ENCODE data around the gene IZUMO4.
"Not testable (repeated sequence)": the region's sequence is repeated elsewhere in the genome, so short reads cannot be mapped to it uniquely, and the experiment has no call there.

Gene IZUMO4

GRCh38 chr19:2123682-2124387 lies 27.1 kb downstream of the IZUMO4 start:
- H3K9me3 Mint-ChIP-seq: no peaks in the 10 kb centered on the region
- no peak overlapping the region for H3K4me3 Mint-ChIP-seq
- peaks cover 0 to under 1% of the 10 kb centered on the region in 2 donors for H3K4me1 Mint-ChIP-seq (ENCODE audit: low read depth in 2 of 2)
- ATAC-seq (replicated peaks) (no peak), DNase-seq (no peak)
- H3K36me3 Mint-ChIP-seq (ENCODE audit: insufficient read depth): peaks cover 64% of the 10 kb centered on the region
- H3K27me3 Mint-ChIP-seq: no peaks in the 10 kb centered on the region
- H3K27ac Mint-ChIP-seq: no peak overlapping the region

DNA sequence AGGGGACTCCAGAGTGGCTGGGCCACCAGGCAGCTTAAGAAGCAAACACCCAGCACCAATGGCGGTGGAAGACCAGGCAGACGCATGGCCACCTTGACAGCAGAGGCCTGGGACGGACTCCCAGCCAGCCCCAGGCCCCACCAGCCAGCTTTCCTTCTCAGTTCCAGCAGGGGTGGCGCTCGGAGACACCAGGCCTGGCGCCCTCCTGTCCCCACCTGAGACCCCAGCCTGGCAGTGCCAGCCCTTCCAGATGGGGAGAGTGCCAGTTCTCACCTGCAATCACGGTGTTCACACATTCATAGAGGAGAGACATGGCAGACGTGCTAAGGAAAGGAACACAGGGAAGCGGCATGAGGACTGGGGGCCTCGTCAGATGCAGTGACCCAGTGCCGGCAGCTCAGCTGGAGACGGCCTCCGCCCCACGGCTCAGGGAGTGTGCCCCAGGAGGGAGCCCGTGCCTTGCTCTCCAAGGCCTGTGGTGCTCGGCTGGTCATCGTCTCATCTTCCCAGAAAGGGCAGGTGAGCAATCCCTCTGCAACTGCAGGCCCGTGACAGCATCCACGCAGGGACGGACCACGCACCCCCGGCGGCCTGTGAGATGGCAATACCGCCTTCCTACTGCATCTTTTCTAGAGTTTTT lies 30.3 kb downstream of the IZUMO4 start:
- Mint-ChIP-seq H3K9me3 (no peaks in the 10 kb centered on the region), H3K36me3 (ENCODE audit: insufficient read depth) (peaks cover 47% of the 10 kb centered on the region), H3K27me3 (no peaks in the 10 kb centered on the region)

DNA sequence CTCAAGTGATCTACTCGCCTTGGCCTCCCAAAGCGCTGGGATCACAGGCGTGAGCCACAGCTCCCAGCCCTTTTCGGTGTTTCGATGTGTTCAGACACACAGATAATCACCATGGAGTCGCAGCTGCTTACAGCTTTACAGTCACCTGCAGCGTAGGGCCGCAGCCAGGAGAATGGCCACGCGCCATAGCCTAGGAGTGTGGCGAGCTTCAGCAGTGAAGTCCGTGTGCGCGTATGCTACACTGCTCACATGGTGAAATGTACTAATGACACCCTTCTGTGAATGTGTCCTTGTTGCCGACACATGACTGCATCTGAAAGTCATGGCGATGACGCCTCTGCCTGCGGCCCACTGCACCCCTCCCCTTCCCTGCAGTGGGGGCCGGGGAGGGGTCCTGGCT lies 31.0 kb downstream of the IZUMO4 start:
- no peak for ATAC-seq (replicated peaks)
- Mint-ChIP-seq H3K27ac (no peak overlapping the region), H3K36me3 (ENCODE audit: insufficient read depth) (peaks cover 47% of the 10 kb centered on the region), H3K4me1 (ENCODE audit: low read depth in 2 of 2) (peaks cover 0 to 4% of the 10 kb centered on the region in 2 donors), H3K27me3 (no peaks in the 10 kb centered on the region), H3K9me3 (no peaks in the 10 kb centered on the region), H3K4me3 (no peak overlapping the region)
- DNase-seq: no peak

More for the DNA sequence above, 30.3 kb downstream of the IZUMO4 start:
- Mint-ChIP-seq H3K4me1 (ENCODE audit: low read depth in 2 of 2) (no peaks in the 10 kb centered on the region), H3K4me3 (no peak overlapping the region), H3K27ac (no peak overlapping the region)
- DNase-seq (no peak), ATAC-seq (replicated peaks) (no peak)

DNA sequence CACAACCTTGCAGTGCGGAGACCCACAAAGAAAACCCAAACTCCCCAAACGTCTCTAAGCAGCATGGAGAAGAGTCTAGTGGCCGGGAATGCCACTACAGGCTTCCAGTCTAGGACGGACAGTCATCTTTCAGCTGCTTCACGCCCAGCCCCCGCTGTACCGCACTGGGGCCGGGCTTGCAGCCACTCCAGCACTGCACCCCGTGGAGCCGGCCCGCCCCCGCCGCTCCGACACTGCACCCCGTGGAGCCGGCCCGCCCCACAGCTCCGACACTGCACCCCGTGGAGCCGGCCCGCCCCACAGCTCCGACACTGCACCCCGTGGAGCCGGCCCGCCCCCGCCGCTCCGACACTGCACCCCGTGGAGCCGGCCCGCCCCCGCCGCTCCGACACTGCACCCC lies 31.5 kb downstream of the IZUMO4 start:
- H3K27me3 Mint-ChIP-seq; H3K9me3 Mint-ChIP-seq; ATAC-seq (replicated peaks); H3K4me1 Mint-ChIP-seq (ENCODE audit: low read depth in 2 of 2); H3K27ac Mint-ChIP-seq; H3K4me3 Mint-ChIP-seq; DNase-seq: not testable (repeated sequence)
- peaks cover 48% of the 10 kb centered on the region for H3K36me3 Mint-ChIP-seq (ENCODE audit: insufficient read depth)

GRCh38 chr19:2129022-2129421 lies 32.3 kb downstream of the IZUMO4 start:
- Mint-ChIP-seq H3K9me3 (no peaks in the 10 kb centered on the region), H3K4me1 (ENCODE audit: low read depth in 2 of 2) (peaks cover 0 to 4% of the 10 kb centered on the region in 2 donors), H3K27me3 (no peaks in the 10 kb centered on the region), H3K36me3 (ENCODE audit: insufficient read depth) (peaks cover 53% of the 10 kb centered on the region), H3K4me3 (no peak overlapping the region), H3K27ac (no peak overlapping the region)
- no peak for DNase-seq
- no peak for ATAC-seq (replicated peaks)

GRCh38 chr19:2129486-2129885 lies 32.8 kb downstream of the IZUMO4 start:
- no peak overlapping the region for H3K27ac Mint-ChIP-seq
- DNase-seq (no peak), ATAC-seq (replicated peaks) (no peak)
- no peaks in the 10 kb centered on the region for H3K9me3 Mint-ChIP-seq
- peaks cover 0 to 4% of the 10 kb centered on the region in 2 donors for H3K4me1 Mint-ChIP-seq (ENCODE audit: low read depth in 2 of 2)
- no peak overlapping the region for H3K4me3 Mint-ChIP-seq
- no peaks in the 10 kb centered on the region for H3K27me3 Mint-ChIP-seq
- peaks cover 54% of the 10 kb centered on the region for H3K36me3 Mint-ChIP-seq (ENCODE audit: insufficient read depth)

- H3K4me1 Mint-ChIP-seq (ENCODE audit: low read depth in 2 of 2): peaks cover 0 to 4% of the 10 kb centered on the region in 2 donors
- H3K9me3 Mint-ChIP-seq: no peaks in the 10 kb centered on the region
- no peak overlapping the region for H3K27ac Mint-ChIP-seq
- H3K4me3 Mint-ChIP-seq: no peak overlapping the region
- DNase-seq (no peak), ATAC-seq (replicated peaks) (no peak)
- no peaks in the 10 kb centered on the region for H3K27me3 Mint-ChIP-seq
- peaks cover 48% of the 10 kb centered on the region for H3K36me3 Mint-ChIP-seq (ENCODE audit: insufficient read depth)
These were observed 33.4 kb downstream of the IZUMO4 start for GRCh38 chr19:2129892-2130770.

DNA sequence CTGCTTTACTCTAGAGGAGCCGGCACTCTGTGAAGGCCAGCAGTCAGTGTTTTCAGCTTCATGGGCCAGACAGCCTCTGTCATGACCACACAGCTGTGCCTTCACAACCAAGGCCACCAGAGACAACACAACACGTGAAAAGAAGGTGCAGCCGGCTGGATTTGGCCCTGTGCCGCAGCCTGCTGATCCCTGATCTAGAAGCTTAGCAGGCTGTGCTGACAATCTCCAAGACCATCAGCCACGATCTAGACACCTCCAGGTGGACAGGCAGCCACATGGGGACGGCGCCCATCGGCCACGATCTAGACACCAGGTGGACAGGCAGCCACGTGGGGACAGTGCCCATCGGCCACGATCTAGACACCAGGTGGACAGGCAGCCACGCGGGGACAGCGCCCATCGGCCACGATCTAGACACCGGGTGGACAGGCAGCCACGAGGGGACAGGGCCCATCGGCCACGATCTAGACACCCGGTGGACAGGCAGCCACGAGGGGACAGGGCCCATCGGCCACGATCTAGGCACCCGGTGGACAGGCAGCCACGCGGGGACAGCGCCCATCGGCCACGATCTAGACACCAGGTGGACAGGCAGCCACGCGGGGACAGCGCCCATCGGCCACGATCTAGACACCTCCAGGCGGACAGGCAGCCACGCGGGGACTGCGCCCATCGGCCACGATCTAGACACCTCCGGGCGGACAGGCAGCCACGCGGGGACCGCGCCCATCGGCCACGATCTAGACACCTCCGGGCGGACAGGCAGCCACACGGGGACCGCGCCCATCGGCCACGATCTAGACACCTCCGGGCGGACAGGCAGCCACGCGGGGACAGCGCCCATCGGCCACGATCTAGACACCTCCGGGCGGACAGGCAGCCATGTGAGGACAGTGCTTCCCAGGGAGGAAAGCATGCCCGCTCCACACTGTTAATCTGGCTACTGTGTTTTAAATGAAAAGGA lies 34.6 kb downstream of the IZUMO4 start:
- not testable (repeated sequence) for DNase-seq; H3K9me3 Mint-ChIP-seq; H3K27me3 Mint-ChIP-seq; H3K27ac Mint-ChIP-seq; H3K4me3 Mint-ChIP-seq; ATAC-seq (replicated peaks); H3K4me1 Mint-ChIP-seq (ENCODE audit: low read depth in 2 of 2)
- peaks cover 43% of the 10 kb centered on the region for H3K36me3 Mint-ChIP-seq (ENCODE audit: insufficient read depth)

- H3K4me1 Mint-ChIP-seq (ENCODE audit: low read depth in 2 of 2): peaks cover 0 to 4% of the 10 kb centered on the region in 2 donors
- H3K36me3 Mint-ChIP-seq (ENCODE audit: insufficient read depth): peaks cover 41% of the 10 kb centered on the region
- no peaks in the 10 kb centered on the region for H3K9me3 Mint-ChIP-seq
- no peaks in the 10 kb centered on the region for H3K27me3 Mint-ChIP-seq
- ATAC-seq (replicated peaks) (no peak), DNase-seq (no peak)
- no peak overlapping the region for H3K27ac Mint-ChIP-seq
- no peak overlapping the region for H3K4me3 Mint-ChIP-seq
These were observed 35.5 kb downstream of the IZUMO4 start for GRCh38 chr19:2132191-2132590.

- peaks cover 0 to 4% of the 10 kb centered on the region in 2 donors for H3K4me1 Mint-ChIP-seq (ENCODE audit: low read depth in 2 of 2)
- no peak overlapping the region for H3K27ac Mint-ChIP-seq
- no peaks in the 10 kb centered on the region for H3K9me3 Mint-ChIP-seq
- peaks cover 43% of the 10 kb centered on the region for H3K36me3 Mint-ChIP-seq (ENCODE audit: insufficient read depth)
- DNase-seq: no peak
- no peaks in the 10 kb centered on the region for H3K27me3 Mint-ChIP-seq
- no peak overlapping the region for H3K4me3 Mint-ChIP-seq
- ATAC-seq (replicated peaks): no peak
These were observed 36.2 kb downstream of the IZUMO4 start for GRCh38 chr19:2132731-2133490.

DNA sequence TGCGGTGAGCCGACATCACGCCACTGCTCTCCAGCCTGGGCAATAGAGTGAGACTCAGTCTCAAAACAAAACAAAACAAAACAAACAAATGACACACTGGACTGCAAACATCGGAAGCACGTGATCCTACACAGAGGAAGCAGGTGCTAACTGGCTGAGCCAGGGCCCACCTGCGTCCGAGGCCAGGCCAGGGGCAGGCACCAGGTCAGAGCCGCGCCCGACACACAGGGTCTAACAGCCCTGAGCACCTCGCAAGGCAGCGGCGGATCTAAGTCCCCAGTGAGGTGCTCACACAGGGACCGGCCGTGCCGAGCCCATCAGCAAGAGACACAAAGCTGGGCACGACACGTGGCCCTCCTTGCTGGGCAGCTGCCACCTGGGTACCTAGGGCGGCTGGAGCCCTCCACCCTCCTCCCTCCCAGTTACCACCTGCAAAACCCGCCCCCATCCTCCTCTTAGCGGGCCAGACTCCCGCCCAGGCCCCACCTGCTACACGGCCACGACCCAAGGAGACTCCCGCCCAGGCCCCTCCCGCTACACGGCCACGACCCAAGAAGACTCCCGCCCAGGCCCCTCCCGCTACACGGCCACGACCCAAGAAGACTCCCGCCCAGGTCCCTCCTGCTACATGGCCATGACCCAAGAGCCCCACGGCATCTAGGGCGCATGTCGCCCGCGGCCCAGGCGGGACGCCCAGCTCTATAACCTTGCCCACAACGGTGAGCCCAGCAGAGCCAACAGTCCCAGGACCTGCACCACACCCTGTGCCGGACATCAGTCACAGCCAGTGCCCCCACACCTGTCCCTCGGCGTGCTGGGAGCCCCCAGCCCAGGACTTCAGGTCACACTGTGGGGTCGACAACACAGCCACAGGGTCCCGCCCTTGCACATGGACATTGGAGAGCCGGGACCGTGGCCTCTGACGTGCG lies 39.0 kb downstream of the IZUMO4 start:
- H3K27ac Mint-ChIP-seq: peak overlapping the region in 1 of 2 donors; percentile 49
- DNase-seq: no peak
- H3K27me3 Mint-ChIP-seq: no peaks in the 10 kb centered on the region

More for the DNA sequence above, 39.0 kb downstream of the IZUMO4 start:
- Mint-ChIP-seq H3K4me1 (ENCODE audit: low read depth in 2 of 2) (peaks cover 0 to 6% of the 10 kb centered on the region in 2 donors), H3K9me3 (no peaks in the 10 kb centered on the region), H3K4me3 (no peak overlapping the region), H3K36me3 (ENCODE audit: insufficient read depth) (peaks cover 41% of the 10 kb centered on the region)
- ATAC-seq (replicated peaks): no peak
